ENCODE results near the gene MPDZ.
A peak's percentile ranks its signal among the peaks of the same experiment; 100 is the strongest.

MPDZ gene

GRCh38 chr9:13215791-13216554, 63.5 kb downstream of the MPDZ start:
- TF ChIP-seq CTCF (IDR thresholded peaks at IDR 0.05; ENCODE audit: poor library complexity, severe bottlenecking): no peak
- no peak overlapping the region for H3K4me3 ChIP-seq (ENCODE audit: severe bottlenecking)
- ATAC-seq (ENCODE audit: low read depth): no peak
- H3K36me3 ChIP-seq (ENCODE audit: low read depth): 0 out of 2 replicates have a peak, but pooled peaks cover 11% of the 10 kb centered on the region
- no peak for DNase-seq (ENCODE audit: low spot score)
- no peaks in the 10 kb centered on the region for H3K27me3 ChIP-seq (ENCODE audit: insufficient read depth, poor library complexity, severe bottlenecking)
- no peaks in the 10 kb centered on the region for H3K4me1 ChIP-seq (ENCODE audit: insufficient read depth, poor library complexity, severe bottlenecking)
- H3K9me3 ChIP-seq (ENCODE audit: severe bottlenecking): no peaks in the 10 kb centered on the region
- H3K27ac ChIP-seq (ENCODE audit: poor library complexity, severe bottlenecking): no peak overlapping the region

GRCh38 chr9:13213998-13214397, 65.5 kb downstream of the MPDZ start:
- no peaks in the 10 kb centered on the region for H3K27me3 ChIP-seq (ENCODE audit: insufficient read depth, poor library complexity, severe bottlenecking)
- H3K36me3 ChIP-seq (ENCODE audit: low read depth): 0 out of 2 replicates have a peak, but pooled peaks cover 11% of the 10 kb centered on the region
- DNase-seq (ENCODE audit: low spot score) (no peak), ATAC-seq (ENCODE audit: low read depth) (no peak)
- H3K4me3 ChIP-seq (ENCODE audit: severe bottlenecking): no peak overlapping the region
- TF ChIP-seq CTCF (IDR thresholded peaks at IDR 0.05; ENCODE audit: poor library complexity, severe bottlenecking): no peak
- H3K9me3 ChIP-seq (ENCODE audit: severe bottlenecking): no peaks in the 10 kb centered on the region
- no peaks in the 10 kb centered on the region for H3K4me1 ChIP-seq (ENCODE audit: insufficient read depth, poor library complexity, severe bottlenecking)
- H3K27ac ChIP-seq (ENCODE audit: poor library complexity, severe bottlenecking): no peak overlapping the region

GRCh38 chr9:13213337-13213736, 66.2 kb downstream of the MPDZ start:
- Histone ChIP-seq H3K36me3 (ENCODE audit: low read depth) (0 out of 2 replicates have a peak, but pooled peaks cover 9% of the 10 kb centered on the region), H3K4me1 (ENCODE audit: insufficient read depth, poor library complexity, severe bottlenecking) (no peaks in the 10 kb centered on the region), H3K4me3 (ENCODE audit: severe bottlenecking) (no peak overlapping the region), H3K9me3 (ENCODE audit: severe bottlenecking) (no peaks in the 10 kb centered on the region), H3K27me3 (ENCODE audit: insufficient read depth, poor library complexity, severe bottlenecking) (no peaks in the 10 kb centered on the region), H3K27ac (ENCODE audit: poor library complexity, severe bottlenecking) (no peak overlapping the region)
- TF ChIP-seq CTCF (IDR thresholded peaks at IDR 0.05; ENCODE audit: poor library complexity, severe bottlenecking): peak; percentile 53
- ATAC-seq (ENCODE audit: low read depth) (no peak), DNase-seq (ENCODE audit: low spot score) (no peak)

GRCh38 chr9:13210306-13210705, 69.2 kb downstream of the MPDZ start:
- H3K36me3 ChIP-seq (ENCODE audit: low read depth): peaks cover 7% of the 10 kb centered on the region
- H3K27me3 ChIP-seq (ENCODE audit: insufficient read depth, poor library complexity, severe bottlenecking): no peaks in the 10 kb centered on the region
- no peaks in the 10 kb centered on the region for H3K9me3 ChIP-seq (ENCODE audit: severe bottlenecking)
- TF ChIP-seq CTCF (IDR thresholded peaks at IDR 0.05; ENCODE audit: poor library complexity, severe bottlenecking): no peak
- no peak overlapping the region for H3K27ac ChIP-seq (ENCODE audit: poor library complexity, severe bottlenecking)
- no peaks in the 10 kb centered on the region for H3K4me1 ChIP-seq (ENCODE audit: insufficient read depth, poor library complexity, severe bottlenecking)
- H3K4me3 ChIP-seq (ENCODE audit: severe bottlenecking): no peak overlapping the region
- ATAC-seq (ENCODE audit: low read depth) (no peak), DNase-seq (ENCODE audit: low spot score) (no peak)

GRCh38 chr9:13209498-13209897, 70.0 kb downstream of the MPDZ start:
- Histone ChIP-seq H3K4me1 (ENCODE audit: insufficient read depth, poor library complexity, severe bottlenecking) (no peaks in the 10 kb centered on the region), H3K27me3 (ENCODE audit: insufficient read depth, poor library complexity, severe bottlenecking) (no peaks in the 10 kb centered on the region), H3K4me3 (ENCODE audit: severe bottlenecking) (no peak overlapping the region), H3K36me3 (ENCODE audit: low read depth) (peaks cover 10% of the 10 kb centered on the region), H3K27ac (ENCODE audit: poor library complexity, severe bottlenecking) (no peak overlapping the region), H3K9me3 (ENCODE audit: severe bottlenecking) (no peaks in the 10 kb centered on the region)
- TF ChIP-seq CTCF (IDR thresholded peaks at IDR 0.05; ENCODE audit: poor library complexity, severe bottlenecking): no peak
- ATAC-seq (ENCODE audit: low read depth) (no peak), DNase-seq (ENCODE audit: low spot score) (no peak)

All from RWPE2 (cell line).